ENCODE data around the gene NDUFB8. TPM values are rescaled to one million over a fixed set of nuclear protein-coding genes. Genes with fewer than 3 reads are reported as not detected.

Gene NDUFB8
- total RNA-seq, result 80.9 and 139 TPM in 2 replicates

DNA sequence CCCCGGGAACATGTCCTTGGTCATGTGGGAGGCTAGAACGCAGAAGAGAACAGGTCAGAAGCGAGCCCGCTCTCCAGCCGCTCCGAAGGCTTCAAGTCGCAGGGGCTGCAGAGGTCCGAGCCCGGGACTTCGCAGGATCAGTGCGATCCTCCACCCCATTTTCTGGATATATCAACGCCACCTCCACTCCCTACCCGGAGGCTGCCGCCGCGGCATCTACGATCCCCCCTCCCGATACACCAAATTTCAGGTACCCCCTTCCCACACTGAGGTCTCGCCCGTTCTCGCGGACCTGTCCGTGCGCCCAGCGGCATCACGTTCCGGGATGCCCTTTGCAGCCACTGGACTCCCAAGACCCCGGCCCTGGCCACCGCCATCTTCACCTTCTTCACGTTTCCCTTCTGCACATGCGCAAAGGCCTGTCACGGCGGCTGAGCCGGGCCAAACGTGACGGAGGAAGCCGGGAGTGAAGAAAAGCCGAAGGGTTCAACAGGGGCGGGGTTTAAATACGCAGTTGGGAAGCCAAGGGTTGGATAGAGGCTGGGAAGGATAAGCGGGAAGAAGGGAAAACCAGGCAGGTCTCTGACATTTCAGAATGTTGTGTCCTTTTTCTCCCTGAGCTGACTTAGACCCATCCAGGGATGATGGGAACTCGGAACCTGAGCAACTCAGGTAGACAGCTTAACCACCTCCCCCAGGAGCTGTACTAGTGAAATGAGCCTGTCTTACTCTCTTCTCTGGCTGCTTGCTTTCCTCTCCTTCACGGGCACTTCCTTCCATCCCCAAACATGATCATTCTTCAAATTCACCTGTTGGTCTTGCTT is at the start of gene NDUFB8:
Gene NDUFB8, minus strand, starts transcription at position 397 of the 824 bp plus-strand sequence. Its CDS starts 20 bp downstream, at position 377.

GRCh38 chr10:100535715-100536353 is 6.2 kb upstream of the NDUFB8 start, which contains the start of gene HIF1AN:
Gene HIF1AN (plus strand): TSS chr10:100535943. CDS start chr10:100535959, 16 bp downstream.

DNA sequence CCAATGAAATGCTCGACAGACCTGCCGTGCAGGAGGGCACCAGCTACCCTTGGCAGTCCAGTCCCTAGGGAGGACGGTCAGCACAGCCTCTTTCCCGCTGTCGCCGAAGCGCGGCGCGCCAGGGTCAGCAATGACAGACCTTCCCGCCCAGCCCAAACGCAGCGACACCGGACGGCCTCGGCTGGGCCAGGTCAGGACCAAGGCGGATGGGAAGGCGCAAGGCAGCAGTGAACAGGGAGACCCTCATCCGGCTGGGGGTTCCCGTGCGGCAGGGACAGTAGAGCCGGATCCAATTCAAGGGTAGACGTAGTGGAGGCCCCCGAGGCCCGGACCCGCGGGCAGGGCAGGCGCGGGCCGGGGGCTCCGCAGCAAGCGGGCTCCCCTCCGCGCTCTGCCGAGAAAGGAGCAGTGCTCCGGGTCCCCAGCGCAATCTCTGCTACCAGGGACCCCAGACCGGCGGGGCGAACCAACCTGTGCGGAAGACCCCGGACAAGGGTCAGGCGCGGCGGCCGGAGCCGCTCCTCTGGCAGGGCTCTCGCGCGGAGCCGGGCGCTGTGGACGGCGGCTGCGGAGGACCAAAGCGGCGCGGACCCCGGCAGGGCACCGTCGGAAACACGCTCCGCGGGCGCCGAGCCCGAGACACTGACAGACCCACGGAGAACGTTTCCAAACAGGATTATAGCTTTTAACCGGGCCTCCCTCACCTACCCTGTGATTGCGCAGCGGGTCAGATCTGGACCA is 10.2 kb downstream of the NDUFB8 start, which contains the start of gene SEC31B:
Gene SEC31B, minus strand, starts transcription at position 551 of the 741 bp plus-strand sequence. CDS start 2,909 bp downstream, outside the sequence.

Other genes starting within 250 kb of the NDUFB8 start
- 32.2 and 52.2 TPM in 2 replicates for gene BLOC1S2, start 243.2 kb downstream of the NDUFB8 start, total RNA-seq
- gene PKD2L1, start 199.6 kb downstream of the NDUFB8 start, total RNA-seq, result not detected in 2 replicates
- 12.2 and 247 TPM in 2 replicates for gene SCD, start 182.6 kb downstream of the NDUFB8 start, total RNA-seq
- not detected in 2 replicates for gene WNT8B, start 66.9 kb downstream of the NDUFB8 start, total RNA-seq
- 2.6 and 3.5 TPM in 2 replicates for gene SEC31B, start 10.0 kb downstream of the NDUFB8 start, total RNA-seq
- gene HIF1AN, start 6.1 kb upstream of the NDUFB8 start, total RNA-seq, result 15.7 and 17.6 TPM in 2 replicates
- gene PAX2, start 215.7 kb upstream of the NDUFB8 start, total RNA-seq, result not detected in 2 replicates

Measured in placental epithelial cell (primary cell).